Right lobe of liver (tissue), 4 donors: Measurements from ENCODE around the gene SH3GLB2.

ENCODE experiments used
- POLR2A ChIP-seq: fragments of 450-650 bp; IDR thresholded peaks from one replicate; pipeline ENCODE4 v1.6.1; 2017; ENCODE audit warnings: antibody characterized with exemption, mild to moderate bottlenecking
- TF ChIP-seq, protein P1 (sequence below), 4 donors: fragments of 200-600 bp in 3 of 4; fragments of 450-650 bp in 1 of 4; IDR thresholded peaks; one replicate each; pipeline versions ENCODE4 v1.5.1 to v1.8.0; 2016 to 2022; ENCODE audit warnings: antibody characterized with exemption in 4 of 4, mild to moderate bottlenecking in 2 of 4
- donor health status: DM: no; HTN: no; CAD: no.
- donor health status: DM: no; HTN: no; CAD: no.
- donor health status: DM: no; HTN: yes; CAD: no.

- TF ChIP-seq, protein P1, sequence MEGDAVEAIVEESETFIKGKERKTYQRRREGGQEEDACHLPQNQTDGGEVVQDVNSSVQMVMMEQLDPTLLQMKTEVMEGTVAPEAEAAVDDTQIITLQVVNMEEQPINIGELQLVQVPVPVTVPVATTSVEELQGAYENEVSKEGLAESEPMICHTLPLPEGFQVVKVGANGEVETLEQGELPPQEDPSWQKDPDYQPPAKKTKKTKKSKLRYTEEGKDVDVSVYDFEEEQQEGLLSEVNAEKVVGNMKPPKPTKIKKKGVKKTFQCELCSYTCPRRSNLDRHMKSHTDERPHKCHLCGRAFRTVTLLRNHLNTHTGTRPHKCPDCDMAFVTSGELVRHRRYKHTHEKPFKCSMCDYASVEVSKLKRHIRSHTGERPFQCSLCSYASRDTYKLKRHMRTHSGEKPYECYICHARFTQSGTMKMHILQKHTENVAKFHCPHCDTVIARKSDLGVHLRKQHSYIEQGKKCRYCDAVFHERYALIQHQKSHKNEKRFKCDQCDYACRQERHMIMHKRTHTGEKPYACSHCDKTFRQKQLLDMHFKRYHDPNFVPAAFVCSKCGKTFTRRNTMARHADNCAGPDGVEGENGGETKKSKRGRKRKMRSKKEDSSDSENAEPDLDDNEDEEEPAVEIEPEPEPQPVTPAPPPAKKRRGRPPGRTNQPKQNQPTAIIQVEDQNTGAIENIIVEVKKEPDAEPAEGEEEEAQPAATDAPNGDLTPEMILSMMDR (IDR thresholded peaks at IDR 0.05): no peak
- no peak for TF ChIP-seq POLR2A
Measured at GRCh38 chr9:129077236-129077635, 49.1 kb upstream of the SH3GLB2 start.
